Endothelial cell of umbilical vein (primary cell): ENCODE data around the gene LHX6. TPM values are rescaled to one million over a fixed set of nuclear protein-coding genes. Genes with fewer than 3 reads are reported as not detected.

Experiments
- BruUV-seq: library from RNA; stranded (reverse); fragments of 400-500 nt; replicated peaks from 2 replicates; lab custom pipeline; 2021; lab: Mats Ljungman, UMichigan
- CTCF ChIA-PET: fragments of 300-600, 350-600 bp; sonication (Branson Sonifier 250); formaldehyde crosslinking; loops from one replicate; lab custom pipeline; 2021; ENCODE audit warnings: antibody characterized with exemption, inconsistent platforms; lab: Charles Lee
- POLR2A ChIA-PET: fragments of 300-600, 350-600 bp; sonication (Branson Sonifier 250); formaldehyde crosslinking; loops from one replicate; lab custom pipeline; 2021; ENCODE audit warnings: antibody characterized with exemption, inconsistent platforms; lab: Charles Lee
- DNase-seq: peaks from one replicate; pipeline ENCODE4 v3.0.0-alpha.2; 2011; ENCODE audit warnings: low read depth, low spot score
- FAIRE-seq: peaks from 2 replicates; lab custom pipeline; 2011; peaks lifted over from hg19 to GRCh38; lab: Jason Lieb, UNC
- H2AFZ ChIP-seq: 2 replicates; pipeline ENCODE4 v1.6.0; 2012; ENCODE audit warnings: low read depth, low read length, control low read depth, inconsistent platforms
- H3K27ac ChIP-seq: 2 replicates; pipeline ENCODE4 v1.5.1; 2011; ENCODE audit warnings: low read depth, mild to moderate bottlenecking, control low read depth, low read length, moderate library complexity; ENCODE audit not compliant: insufficient read depth
- H3K27me3 ChIP-seq, 2 experiments: 2 replicates each; pipeline versions ENCODE4 v1.6.0 to v1.6.1; 2011; ENCODE audit warnings: low read length in 2 of 2, mixed read lengths in 1 of 2; ENCODE audit not compliant: control insufficient read depth in 2 of 2, insufficient read depth in 2 of 2
- H3K36me3 ChIP-seq, 2 experiments: 2 replicates in 1 of 2; 3 replicates in 1 of 2; pipeline ENCODE4 v1.5.1; 2011; ENCODE audit warnings: low read length in 2 of 2, mild to moderate bottlenecking in 1 of 2, moderate library complexity in 1 of 2; ENCODE audit not compliant: control insufficient read depth in 2 of 2, insufficient read depth in 2 of 2; ENCODE audit errors: extremely low read depth in 1 of 2
- H3K4me1 ChIP-seq: 3 replicates; pipeline ENCODE4 v1.5.1; 2011; ENCODE audit warnings: mild to moderate bottlenecking, low read length; ENCODE audit not compliant: control insufficient read depth, insufficient read depth; ENCODE audit errors: extremely low read depth
- H3K4me2 ChIP-seq: 2 replicates; pipeline ENCODE4 v1.6.1; 2011; ENCODE audit warnings: low read length, control low read depth, mixed read lengths; ENCODE audit not compliant: insufficient read depth
- H3K4me3 ChIP-seq, 3 experiments: fragments of 200-600 bp in 1 of 3; sonication (generic), shearing (Covaris generic) in 1 of 3; replicated peaks in 1 of 3; 2 replicates each; pipeline ENCODE4 v1.5.1; 2011 to 2016; ENCODE audit warnings: control low read depth in 3 of 3, low read length in 3 of 3, mild to moderate bottlenecking in 2 of 3, inconsistent platforms in 1 of 3, low read depth in 1 of 3, moderate library complexity in 1 of 3; ENCODE audit not compliant: insufficient read depth in 1 of 3
- H3K79me2 ChIP-seq: 2 replicates; pipeline ENCODE4 v1.6.0; 2012; ENCODE audit warnings: low read length, inconsistent platforms; ENCODE audit not compliant: control insufficient read depth, insufficient read depth
- H3K9ac ChIP-seq: replicated peaks from 2 replicates; pipeline ENCODE3; 2011; ENCODE audit warnings: low read length, control low read depth; ENCODE audit not compliant: insufficient read depth; ENCODE audit errors: extremely low read depth
- H3K9me1 ChIP-seq: replicated peaks from 3 replicates; pipeline ENCODE4 v1.6.0; 2011; ENCODE audit warnings: mild to moderate bottlenecking, low read length; ENCODE audit not compliant: control insufficient read depth, insufficient read depth; ENCODE audit errors: extremely low read depth
- H3K9me3 ChIP-seq: replicated peaks from 2 replicates; pipeline ENCODE4 v1.5.1; 2012; ENCODE audit warnings: low read length, inconsistent platforms; ENCODE audit not compliant: control insufficient read depth, insufficient read depth
- H4K20me1 ChIP-seq: replicated peaks from 2 replicates; pipeline ENCODE3; 2011; ENCODE audit warnings: mild to moderate bottlenecking, low read length; ENCODE audit not compliant: control insufficient read depth, insufficient read depth; ENCODE audit errors: extremely low read depth
- CTCF ChIP-seq, 2 donors: IDR thresholded peaks; 1 replicate in 1 of 2; 2 replicates in 1 of 2; pipeline ENCODE4 v1.5.1; 2011; ENCODE audit warnings: low read length in 2 of 2, mild to moderate bottlenecking in 2 of 2, moderate library complexity in 2 of 2, control low read depth in 1 of 2, inconsistent platforms in 1 of 2, low read depth in 1 of 2; ENCODE audit not compliant: insufficient read depth in 1 of 2; ENCODE audit errors: extremely low read depth in 1 of 2
- EZH2 ChIP-seq: IDR thresholded peaks from 2 replicates; pipeline ENCODE4 v1.6.1; 2012; ENCODE audit warnings: borderline replicate concordance, low read depth, mild to moderate bottlenecking, moderate library complexity, low read length, inconsistent platforms; ENCODE audit not compliant: severe bottlenecking
- FOS ChIP-seq: IDR thresholded peaks from 2 replicates; pipeline ENCODE4 v1.6.1; 2011; ENCODE audit warnings: mild to moderate bottlenecking, low read length, moderate library complexity, borderline replicate concordance; ENCODE audit not compliant: insufficient read depth
- GATA2 ChIP-seq: IDR thresholded peaks from 2 replicates; pipeline ENCODE4 v1.7.0; 2011; ENCODE audit warnings: low read depth, mild to moderate bottlenecking, moderate library complexity, mixed read lengths, low read length; ENCODE audit not compliant: insufficient read length, insufficient read depth
- JUN ChIP-seq: IDR thresholded peaks from 2 replicates; pipeline ENCODE4 v1.6.1; 2011; ENCODE audit warnings: borderline replicate concordance, low read depth; ENCODE audit not compliant: insufficient read length, insufficient read depth
- MAX ChIP-seq: IDR thresholded peaks from 2 replicates; pipeline ENCODE4 v1.6.1; 2011; ENCODE audit not compliant: insufficient read depth, insufficient read length
- MYC ChIP-seq: IDR thresholded peaks from one replicate; pipeline ENCODE4 v1.6.1; 2011; ENCODE audit warnings: mild to moderate bottlenecking, low read depth, low read length
- POLR2A ChIP-seq: IDR thresholded peaks from 2 replicates; pipeline ENCODE4 v1.6.1; 2012; ENCODE audit warnings: low read depth, mild to moderate bottlenecking, control low read depth, low read length
- POLR2AphosphoS5 ChIP-seq: IDR thresholded peaks from 2 replicates; pipeline ENCODE4 v1.6.1; 2012; ENCODE audit warnings: low read depth, mild to moderate bottlenecking, control low read depth, low read length, moderate library complexity; ENCODE audit not compliant: insufficient read depth
- dilution Hi-C: fragments of 300-500 bp; cut with MboI; formaldehyde crosslinking; loops from one replicate; pipeline ENCODE4 v1.15.0; 2019; ENCODE audit warnings: low sequenced_read_pairs; ENCODE audit not compliant: extremely low pct_ligation_motif_present
- intact Hi-C: fragments of 100-400 bp; cut with micrococcal nuclease; formaldehyde crosslinking; loops from one replicate; pipeline ENCODE4 v1.10.0; 2022
- polyA plus RNA-seq, 4 experiments: library from polyadenylated mRNA; depleted of rRNA in 3 of 4; stranded (reverse) in 3 of 4; unstranded in 1 of 4; fragments of >200 nt; gene quantifications; 2 replicates each; pipeline versions ENCODE4 v1.2.1 to v1.2.3, GENCODE V29; 2011 to 2012; ENCODE audit warnings: missing spikeins in 1 of 4
- total RNA-seq: library from RNA; stranded (reverse); gene quantifications from 2 replicates; pipeline ENCODE4 v1.2.3, GENCODE V29; 2021

The LHX6 gene
- total and polyA plus RNA-seq, 2 donors (not counting 3 experiments of a cell fraction or from before 2014, with no cell fraction given) = 2.4 to 18.4 TPM

GRCh38 chr9:122219856-122220672, 8.7 kb downstream of the LHX6 start:
- intact Hi-C loops = no loop called here
- CTCF ChIA-PET = interaction anchor here (1.1 kb wide), 2 partner anchors 88 to 95 kb away, joined by 3 read pairs; no protein-coding TSS in a partner anchor
- no peak overlapping the region for H3K4me2 ChIP-seq

More at GRCh38 chr9:122219856-122220672, 8.7 kb downstream of the LHX6 start:
- H3K9me1 ChIP-seq = no peaks in the 10 kb centered on the region
- no peaks in the 10 kb centered on the region for H3K79me2 ChIP-seq
- FAIRE-seq = no peak
- no peaks in the 10 kb centered on the region for H3K9me3 ChIP-seq
- peaks cover 9% of the 10 kb centered on the region for H3K4me1 ChIP-seq
- no peaks in the 10 kb centered on the region for H4K20me1 ChIP-seq
- H3K4me3 ChIP-seq = no peak overlapping the region
- dilution Hi-C loops = no loop called here
- H3K27me3 ChIP-seq = peaks cover 19 to 31% of the 10 kb centered on the region in 2 experiments
- POLR2A ChIA-PET = no interaction called here
- no TSS peak for BruUV-seq
- H2AFZ ChIP-seq = no peak overlapping the region
- no peak overlapping the region for H3K9ac ChIP-seq
- DNase-seq = no peak
- no peaks in the 10 kb centered on the region for H3K36me3 ChIP-seq
- no peak for TF ChIP-seq POLR2AphosphoS5
- no peak for TF ChIP-seq GATA2
- TF ChIP-seq POLR2A = no peak
- no peak for TF ChIP-seq EZH2
- no peak for TF ChIP-seq MAX
- TF ChIP-seq FOS = no peak
- no peak for TF ChIP-seq JUN
- TF ChIP-seq MYC = no peak
- TF ChIP-seq CTCF (IDR thresholded peaks at IDR 0.05; ENCODE audit: extremely low read depth in 1 of 2, insufficient read depth in 1 of 2, low read depth in 1 of 2, low read length in 2 of 2) = no peak
- no peak overlapping the region for H3K27ac ChIP-seq
